ENCODE results near the gene GABBR2.

Gene GABBR2

DNA sequence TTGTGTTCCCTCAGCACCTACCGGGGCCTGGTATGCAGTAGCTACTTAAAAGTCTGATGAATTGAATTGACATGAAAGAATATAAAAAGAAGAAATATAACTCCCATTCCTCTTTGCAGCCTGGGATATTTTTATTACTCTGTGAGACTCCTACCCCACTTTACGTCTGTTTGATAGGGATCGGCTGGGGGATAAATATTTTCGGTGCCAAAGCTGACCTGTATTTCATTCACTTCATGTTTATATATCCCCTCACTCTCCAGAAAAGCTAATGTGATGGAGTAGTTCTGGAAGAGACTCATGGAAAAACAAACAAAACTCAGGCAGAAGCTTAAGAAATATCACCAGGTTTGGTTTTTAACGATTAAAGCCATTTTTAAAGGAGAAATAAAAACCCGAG, 345.1 kb downstream of the GABBR2 start:
- no peak for DNase-seq

DNA sequence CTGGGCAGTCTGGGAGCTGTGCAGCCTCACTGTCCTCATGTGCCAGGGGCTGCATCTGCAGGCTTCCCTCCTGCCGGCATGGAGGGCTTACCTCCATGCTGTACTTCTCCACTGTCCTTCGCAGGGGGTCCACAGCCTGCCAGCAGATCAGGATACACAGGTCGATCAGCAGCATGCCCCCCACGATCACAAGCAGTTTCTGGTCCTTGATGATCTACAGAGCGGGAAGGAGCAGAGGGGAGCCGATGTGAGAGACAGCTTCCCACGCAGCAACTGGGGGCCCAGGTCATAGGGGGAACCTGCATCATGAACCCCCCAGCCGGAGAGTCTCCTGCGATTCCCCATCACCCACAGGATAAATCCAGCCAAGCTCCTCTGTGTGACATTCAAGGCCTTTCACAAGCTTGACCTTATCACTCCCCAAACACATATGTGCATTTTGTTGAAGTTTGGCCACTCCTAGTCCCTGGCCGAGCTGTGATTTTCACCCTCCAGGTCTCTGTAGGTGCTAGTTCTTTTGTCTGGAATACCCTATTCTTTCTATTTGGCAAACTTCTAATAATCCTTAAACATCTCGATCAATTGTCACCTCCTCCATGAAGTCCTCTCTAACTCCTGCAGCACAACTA, 346.0 kb downstream of the GABBR2 start:
- DNase-seq: no peak

DNA sequence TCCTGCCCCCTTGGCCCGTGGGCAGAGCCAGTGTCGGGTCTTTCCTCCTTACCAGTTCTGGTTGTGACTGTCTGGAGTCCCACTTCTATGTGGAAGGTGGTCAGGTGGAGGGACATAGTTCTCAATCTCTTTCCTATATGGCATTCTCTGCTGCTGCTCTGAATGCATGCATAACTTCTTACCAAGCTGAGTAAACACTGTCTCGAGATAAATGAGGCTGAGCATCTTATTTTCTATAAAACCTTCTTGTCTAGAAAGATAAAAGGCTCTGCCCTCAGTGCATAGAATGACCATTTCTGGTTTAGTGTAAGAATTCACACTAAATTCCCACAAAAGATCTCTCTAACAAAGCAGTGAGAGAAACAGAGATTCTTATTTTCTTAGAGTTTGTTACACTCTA, 347.1 kb downstream of the GABBR2 start:
- no peak for DNase-seq

DNA sequence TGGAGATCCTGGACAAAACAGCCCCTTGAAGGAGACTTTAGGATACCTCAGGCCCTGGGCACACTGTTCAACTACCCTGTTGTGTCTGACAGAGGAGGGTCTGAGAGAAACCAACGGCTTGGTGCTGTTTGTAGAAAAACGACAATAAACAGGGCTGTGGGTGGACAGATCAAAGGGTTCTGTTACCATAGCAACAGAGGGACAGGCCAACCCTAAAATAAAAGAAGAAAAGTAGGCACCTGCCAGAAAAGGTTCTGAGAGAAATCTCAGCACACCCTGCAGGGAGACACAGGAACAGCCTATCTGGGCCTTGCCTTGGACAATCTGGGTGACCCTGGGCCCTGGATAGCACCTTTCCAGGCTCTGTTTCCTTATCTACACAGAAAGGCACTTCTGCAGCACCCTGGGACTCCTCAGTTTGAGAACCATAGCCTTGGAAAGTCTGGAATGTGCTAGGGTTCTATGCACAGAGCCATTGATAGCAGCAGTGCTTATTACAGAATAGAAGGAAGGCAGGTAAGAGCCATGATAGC, 348.5 kb downstream of the GABBR2 start:
- DNase-seq: no peak

DNA sequence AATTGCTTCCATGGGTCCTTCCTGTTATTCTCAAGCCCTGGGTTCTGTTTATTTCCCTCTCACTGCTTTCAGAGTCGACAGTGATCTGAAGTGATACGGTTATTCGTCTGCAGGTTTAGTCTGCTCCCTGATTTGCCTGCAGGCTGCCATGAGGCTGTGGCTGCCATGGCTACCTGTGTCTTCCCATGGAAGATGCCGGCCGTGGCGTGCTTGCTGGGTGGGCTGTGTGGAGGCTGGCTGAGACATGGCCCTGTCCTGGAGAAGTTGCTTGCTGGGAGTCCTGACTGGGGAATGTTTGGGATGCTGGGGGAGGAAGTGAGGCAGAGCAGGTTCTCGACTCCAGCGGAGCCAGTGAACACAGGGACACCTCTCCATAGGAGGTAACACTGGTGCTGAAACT, 349.2 kb downstream of the GABBR2 start:
- no peak for DNase-seq

DNA sequence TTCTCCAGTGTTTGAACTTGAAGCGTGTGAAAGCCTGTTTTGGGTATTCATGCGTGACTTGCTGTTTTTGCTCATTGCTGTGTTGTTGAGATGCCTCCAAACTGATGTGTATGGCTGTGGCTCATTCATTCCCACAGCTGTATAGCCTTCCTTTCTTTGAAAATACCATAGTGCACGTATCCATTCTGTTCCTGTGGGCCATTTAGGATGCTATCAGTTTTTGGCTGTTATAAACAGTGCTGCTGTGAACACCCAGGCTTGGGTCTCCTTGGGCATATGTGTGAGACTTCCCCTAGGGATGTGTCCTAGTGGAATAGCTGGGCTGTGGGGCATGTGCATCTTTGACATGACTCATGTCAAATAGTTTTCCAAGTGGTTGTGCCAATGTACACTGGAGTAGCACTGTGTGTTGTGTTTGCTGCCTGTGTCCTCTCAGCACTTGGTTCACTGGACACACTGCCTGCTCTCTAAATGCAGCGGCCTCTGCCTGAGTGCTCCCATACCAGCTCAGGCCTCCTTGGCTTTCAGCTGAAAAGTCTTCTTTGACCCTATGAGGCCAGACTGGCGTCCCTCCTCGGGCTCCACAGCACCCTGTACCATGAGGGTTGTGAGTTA, 350.7 kb downstream of the GABBR2 start:
- no peak for DNase-seq

DNA sequence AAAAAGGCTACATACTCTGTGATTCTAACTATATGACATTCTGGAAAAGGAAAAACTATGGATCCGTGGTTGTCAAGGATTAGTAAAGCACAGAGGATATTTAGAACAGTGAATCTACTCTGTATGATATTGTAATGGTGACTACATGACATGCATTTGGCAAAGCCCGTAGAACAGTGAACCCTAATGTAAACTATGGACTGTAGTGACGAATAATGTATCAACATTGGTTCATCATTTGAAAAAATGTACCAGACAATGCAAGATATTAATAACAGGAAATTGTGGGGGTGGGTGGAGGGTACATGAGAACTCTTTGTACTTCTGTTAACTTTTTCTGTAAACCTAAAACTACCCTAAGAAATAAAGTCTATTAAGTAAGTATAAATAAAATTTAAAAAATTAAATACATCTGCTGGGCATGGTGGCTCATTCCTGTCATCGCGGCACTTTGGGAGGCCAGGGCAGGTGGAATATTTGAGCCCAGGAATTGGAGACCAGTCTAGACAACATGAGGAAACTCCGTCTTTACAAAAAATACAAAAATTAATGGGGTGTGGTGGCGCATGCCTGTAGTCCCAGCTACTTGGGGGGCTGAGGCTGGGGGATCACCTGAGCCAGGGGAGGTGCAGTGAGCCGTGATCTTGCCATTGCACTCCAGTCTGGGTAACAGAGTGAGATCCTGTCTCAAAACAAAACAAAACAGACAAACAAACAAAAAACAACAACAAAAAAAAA, 351.6 kb downstream of the GABBR2 start:
- DNase-seq: no peak

DNA sequence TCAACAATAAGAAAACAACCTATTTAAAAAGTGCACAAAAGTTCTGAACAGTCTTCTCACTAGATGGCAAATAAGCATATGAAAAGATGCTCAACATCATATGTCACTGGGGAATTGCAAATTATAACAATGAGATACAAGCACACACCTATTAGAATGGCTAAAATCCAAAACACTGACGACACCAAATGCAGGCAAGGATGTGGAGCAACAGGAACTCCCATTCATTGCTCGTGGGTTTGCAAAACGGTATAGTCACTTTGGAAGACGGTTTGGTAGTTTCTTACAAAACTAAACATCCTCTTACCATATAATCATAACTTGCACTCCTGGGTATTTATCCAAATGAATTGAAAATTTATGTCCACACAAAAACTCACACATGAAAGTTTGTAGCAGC, 352.4 kb downstream of the GABBR2 start:
- no peak for DNase-seq

DNA sequence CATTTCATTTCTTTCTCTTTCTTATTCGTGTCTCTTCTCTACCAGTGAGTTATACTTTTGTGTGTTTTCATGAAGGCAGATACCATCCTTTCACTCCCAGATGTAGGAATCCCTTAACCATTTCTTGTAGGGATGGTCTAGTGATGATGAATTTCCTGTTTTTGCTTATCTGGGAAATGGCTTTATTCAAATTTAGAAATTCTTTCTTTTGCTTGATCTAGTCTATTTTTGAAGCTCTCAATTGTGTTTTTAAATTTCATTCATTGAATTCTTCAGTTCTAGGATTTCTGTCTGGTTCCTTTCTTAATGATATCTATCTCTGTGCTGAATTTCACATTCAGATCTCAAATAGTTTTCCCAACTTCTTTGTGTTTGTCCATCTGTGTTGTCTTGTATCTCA, 357.4 kb downstream of the GABBR2 start:
- no peak for DNase-seq

DNA sequence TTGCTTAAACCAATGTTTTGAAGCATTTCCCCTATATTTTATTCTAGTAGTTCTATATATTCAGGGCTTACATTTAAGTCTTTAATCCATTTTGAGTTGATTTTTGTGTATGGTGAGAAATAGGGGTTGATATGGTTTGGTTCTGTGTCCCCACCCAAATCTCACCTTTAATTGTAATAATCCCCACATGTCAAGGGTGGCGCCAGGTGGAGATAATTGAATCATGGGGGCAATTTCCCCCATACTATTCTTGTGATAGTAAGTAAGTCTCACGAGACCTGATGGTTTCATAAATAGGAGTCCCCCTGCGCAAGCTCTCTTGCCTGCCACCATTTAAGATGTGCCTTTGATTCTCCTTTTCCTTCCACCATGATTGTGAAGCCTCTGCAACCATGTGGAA, 361.1 kb downstream of the GABBR2 start:
- no peak for DNase-seq

DNA sequence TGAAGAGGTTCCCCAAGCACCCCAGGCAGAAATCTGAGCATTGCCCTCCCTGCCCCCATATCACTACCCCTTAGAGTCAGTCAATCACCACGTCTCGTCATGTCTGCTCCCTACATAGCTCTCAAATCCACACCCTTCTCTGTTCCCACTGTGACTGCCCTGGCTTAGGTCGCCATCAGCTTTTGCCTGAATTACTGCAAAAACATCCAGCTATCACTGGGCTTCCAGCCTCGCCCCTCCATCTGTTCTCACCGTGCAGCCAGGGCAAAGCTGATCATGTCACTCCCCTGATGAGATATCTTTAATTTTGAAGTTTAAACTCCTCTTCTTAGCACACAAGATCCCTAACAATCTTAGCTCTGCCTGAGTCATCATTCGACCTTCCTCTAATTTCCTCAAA, 363.7 kb downstream of the GABBR2 start:
- no peak for DNase-seq

DNA sequence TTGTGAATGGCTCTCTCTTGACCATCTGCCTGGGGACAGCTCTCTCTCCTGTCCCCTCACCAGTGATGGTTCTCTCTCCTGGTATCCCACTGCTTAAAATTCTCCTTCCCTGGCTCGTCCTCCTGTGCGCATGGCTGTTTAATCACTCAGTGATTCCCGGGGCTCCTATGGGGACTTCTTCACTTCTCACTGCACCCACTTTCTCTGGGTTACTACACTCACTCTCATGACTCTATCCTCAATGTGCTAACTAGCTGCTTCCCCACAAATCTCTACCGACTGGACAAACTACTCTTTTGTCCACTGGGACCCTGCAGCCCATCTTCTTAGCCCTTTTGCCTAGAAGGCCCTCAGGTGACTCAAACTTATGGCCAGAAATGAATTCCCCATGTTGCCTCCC, 364.2 kb downstream of the GABBR2 start:
- no peak for DNase-seq

DNA sequence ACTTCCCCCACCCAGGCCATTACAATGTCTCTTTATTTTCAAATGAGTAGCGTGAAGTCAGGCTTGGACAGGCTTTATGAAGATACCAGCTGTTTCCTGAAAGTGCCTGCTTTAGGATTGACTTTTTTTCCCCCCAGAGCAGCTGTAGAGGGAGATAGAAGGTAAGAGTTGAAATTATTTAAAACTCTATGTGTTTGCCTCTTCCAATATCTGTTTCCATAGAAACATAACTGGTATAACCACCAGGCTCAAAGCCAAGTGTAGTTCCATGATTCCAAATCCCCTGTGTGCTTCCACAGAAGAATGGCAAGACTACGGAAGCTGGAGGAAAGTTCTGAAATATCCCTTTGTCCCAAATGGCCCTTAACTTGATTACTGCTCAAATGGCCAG, 365.9 kb downstream of the GABBR2 start:
- peak; percentile 61 for DNase-seq

DNA sequence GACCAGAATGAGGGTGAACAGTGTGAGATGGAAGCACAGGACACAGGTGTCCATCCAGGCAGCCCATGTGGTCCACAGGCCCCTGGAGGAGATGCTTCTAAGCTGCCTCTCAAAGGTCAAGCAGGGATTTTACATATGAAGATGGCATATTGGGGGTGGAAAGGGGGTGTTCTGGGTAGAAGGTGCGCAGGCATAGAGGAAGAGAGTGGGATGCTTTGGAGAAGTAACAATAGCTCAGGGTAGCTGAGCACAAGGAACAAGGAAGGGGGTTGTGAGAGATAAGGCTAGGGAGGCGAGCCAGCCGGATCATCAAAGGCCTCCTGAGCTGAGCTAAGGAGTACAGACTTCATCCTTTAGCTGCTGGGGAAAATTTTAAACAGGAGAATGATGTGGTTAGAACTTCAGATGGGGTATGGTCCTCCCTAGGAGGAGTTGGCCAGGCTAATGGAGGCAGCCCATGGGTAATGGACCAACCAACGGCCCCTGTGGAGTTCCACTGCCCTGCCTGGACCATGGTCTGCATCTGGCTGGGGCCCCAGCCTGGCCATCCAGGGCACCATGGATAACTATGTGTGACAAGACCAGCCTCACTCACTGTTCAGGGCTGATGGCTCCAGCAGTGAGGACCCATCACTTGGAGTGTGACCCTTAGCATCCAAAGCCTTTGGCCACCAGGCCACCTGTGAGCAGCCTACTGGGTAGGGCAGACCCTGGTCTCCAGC, 366.5 kb downstream of the GABBR2 start:
- no peak for DNase-seq

DNA sequence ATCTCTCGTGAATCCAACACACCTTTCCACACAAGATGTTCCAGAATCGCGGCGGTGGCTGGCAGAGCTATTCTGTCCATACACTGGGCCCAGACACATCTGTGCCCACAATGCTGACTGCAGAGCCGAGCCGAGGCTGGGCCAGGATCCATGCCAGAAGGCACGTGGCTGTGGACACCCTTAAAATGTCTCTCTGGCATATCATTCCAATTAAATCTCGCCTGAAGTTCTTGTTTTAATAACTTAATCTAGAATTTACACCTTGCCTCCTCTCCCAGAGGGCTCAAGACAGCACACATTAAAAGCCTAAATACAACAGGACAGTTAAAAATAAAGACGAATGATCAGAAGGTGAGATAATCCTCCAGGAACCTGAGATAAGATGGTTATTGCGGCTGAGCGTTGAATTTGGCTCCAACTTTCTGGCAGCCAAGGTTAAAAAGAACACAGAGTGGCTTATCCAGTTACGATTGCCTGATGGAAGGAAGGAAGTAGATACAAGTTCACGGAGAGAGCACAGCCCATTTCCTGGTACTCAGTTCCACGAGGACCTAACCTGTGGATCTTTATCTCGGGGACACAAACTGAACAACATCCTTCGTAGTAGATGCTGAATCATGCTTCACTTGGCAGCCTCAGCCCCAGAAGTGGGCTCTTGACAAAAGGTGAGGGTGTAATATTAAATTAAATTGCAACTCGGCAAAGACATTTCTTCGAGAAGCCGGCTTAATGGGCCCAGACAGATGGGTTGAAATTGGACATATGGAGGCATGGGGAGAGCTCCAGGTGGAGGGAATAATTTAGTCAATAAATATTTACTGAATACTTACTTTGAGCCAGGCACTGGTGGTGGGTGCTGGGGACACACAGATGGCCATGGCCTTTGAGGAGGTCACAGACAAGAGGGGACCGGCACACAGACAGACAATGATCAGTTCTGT, 367.3 kb downstream of the GABBR2 start:
- peak; percentile 89 for DNase-seq

DNA sequence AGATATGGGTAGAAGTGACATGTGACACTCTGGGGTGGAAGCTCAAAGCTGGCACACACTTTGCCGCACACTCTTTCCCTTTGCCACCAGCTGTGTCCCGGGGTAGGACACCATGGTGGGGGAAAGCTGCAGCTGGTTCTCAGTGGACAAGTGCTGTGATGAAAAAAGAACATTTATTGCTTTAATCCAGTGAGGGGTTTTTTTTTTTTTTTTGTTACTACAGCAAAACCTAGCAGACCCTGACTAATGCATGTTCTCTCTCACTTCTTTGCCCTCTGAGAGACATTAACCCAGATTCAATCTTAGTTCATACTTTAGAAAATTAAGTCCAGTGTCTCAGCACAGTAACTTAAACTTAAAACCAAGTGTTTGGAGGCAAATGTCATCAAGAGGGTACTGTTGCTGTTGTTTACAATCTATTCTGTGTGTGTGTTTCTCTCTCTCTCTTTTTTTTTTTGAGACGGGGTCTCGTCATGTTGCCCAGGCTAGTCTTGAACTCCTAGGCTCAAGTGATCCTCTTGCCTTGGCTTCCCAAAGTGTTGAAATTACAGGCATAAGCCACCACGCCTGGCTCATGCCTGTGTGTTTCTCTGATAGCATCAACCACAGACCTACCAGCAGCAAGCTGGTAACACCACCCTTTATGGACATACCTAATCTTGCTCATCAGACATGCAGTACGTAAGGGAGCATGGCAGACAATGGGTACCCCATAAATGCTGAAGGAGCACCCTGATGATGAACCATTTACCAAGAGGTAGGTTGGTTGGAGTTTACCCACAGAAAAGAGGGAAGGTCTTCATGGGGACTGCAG, 368.5 kb downstream of the GABBR2 start:
- DNase-seq: no peak

DNA sequence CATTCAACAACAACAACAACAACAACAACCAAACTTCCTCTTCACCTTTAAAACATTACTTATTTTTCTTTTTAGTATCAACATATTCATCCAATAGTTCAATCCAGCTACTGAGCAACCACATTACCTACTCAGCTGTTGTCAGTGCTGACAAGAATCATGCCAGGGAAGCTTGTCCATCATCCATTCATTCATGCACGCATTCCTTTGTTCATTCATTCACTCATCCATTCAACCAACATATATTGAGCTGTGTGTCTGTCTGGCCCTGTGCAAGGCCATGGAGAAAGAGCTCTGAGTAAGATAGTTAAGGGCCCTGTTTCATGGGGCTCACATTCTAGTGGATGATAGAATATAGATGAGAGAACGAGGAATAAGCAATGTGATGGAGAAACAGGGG, 373.1 kb downstream of the GABBR2 start:
- DNase-seq: no peak

DNA sequence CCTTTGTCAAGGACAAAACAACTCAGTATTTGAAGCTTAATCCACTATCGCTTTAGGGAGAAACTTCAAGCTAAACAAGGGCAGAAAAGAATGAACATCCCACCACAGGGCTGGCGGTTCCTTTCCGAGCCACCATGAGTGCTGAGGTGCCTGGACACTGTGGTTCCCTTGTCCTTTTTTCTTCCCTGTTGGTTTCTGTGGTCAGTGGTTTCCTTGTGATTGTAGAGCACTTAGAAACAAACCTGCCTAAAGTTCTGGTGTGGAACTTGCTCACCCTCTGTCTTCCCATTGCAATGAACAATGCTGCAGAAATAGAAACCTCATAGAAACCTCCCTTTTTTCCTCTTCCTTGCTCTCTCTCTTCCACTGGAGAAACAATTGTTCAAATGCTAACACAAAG, 373.9 kb downstream of the GABBR2 start:
- no peak for DNase-seq

DNA sequence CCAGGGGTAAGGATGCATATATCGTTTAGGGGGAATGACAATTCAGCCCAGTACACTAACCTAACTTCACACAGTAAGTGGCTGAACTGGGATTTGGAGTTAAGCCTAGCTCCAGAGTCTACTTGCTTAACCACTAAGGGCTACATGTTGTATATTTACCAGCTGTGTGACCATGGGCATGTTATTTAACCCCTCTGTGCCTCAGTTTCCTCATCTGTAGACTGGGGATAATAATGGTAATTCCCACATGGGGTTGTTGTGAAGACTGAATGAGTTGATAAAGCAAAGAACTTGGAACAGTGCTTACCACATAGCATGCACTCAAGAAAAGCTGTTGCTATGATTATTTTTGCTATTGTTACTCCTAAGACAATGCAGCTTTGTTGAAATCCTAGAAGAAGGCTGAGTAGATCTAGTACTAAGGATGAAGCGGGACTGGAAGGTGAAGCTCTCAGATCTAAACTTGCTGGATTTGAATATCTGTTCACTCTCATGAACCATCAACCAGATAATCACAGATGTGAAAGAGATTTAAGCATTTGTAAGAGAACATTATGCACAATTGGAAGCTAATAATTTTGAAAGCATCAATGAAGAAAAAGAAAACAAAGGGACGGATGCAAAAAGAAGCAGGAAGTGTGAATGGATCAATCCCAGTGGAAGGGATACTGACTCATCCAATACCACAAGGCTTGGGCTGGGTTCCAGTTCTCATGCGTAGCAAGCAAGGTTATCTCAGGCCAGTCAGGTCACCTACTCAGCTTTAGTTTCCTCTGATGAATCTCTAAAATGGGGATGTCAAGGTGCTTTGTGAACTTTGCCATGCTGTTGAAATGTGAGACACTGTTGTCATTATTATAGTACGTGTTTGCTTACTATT, 374.8 kb downstream of the GABBR2 start:
- DNase-seq: no peak

DNA sequence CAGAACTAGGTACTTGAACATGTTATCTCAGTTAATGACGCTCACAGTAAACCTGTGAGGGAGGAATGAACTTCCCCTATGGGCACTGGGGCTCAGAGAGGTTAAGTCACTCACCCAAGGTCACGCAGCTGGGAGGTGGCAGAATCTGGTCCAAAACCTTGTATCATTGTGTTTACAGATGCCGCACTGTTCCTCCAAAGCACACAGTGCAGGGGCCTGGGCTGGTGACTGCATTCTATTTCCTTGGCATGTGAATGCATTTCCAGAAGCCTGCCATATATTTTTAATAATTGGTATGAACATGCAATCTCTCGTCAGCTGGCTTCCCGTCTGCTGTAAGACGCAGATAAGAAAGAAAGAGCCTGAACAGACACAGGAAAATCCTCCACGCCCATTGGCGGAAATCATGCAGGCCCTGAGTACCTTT, 376.3 kb downstream of the GABBR2 start:
- no peak for DNase-seq

Measured in DMS 273 treated with DMSO at 0.1 percent for 48 hours (cell line).